Measurements from ENCODE around the gene FKBP10.

- TF ChIP-seq ARHGAP35 (IDR thresholded peaks at IDR 0.05; ENCODE audit: partially characterized antibody), result no peak
- TF ChIP-seq ZBTB8A (IDR thresholded peaks at IDR 0.05; ENCODE audit: partially characterized antibody), result no peak
- no peak for TF ChIP-seq ZNF274 (IDR thresholded peaks at IDR 0.05; ENCODE audit: borderline replicate concordance, low read depth, low read length)
- no peak for TF ChIP-seq MLX (CRISPR knock-in tag; conservative IDR thresholded peaks at IDR 0.05)
- TF ChIP-seq SP1 (CRISPR knock-in tag; IDR thresholded peaks at IDR 0.05), result no peak
- TF ChIP-seq ZNF174 (CRISPR knock-in tag; IDR thresholded peaks at IDR 0.05), result no peak
- TF ChIP-seq MAFK (IDR thresholded peaks at IDR 0.05; ENCODE audit: low read length), result no peak
- TF ChIP-seq POLR2AphosphoS5 (IDR thresholded peaks at IDR 0.05; ENCODE audit: control insufficient read depth, insufficient read depth, low read depth, low read length), result no peak
- TF ChIP-seq PKNOX1 (IDR thresholded peaks at IDR 0.05), result no peak
- TF ChIP-seq EGR1 (conservative IDR thresholded peaks at IDR 0.05), result no peak
- no peak for TF ChIP-seq CEBPZ (IDR thresholded peaks at IDR 0.05; ENCODE audit: borderline replicate concordance, low read depth, low read length)
- no peak for TF ChIP-seq CEBPB (tag; IDR thresholded peaks at IDR 0.05)
Observed at GRCh38 chr17:41773190-41773588, 39.6 kb upstream of the FKBP10 start.

Measured in K562 (cell line).